ENCODE results near the gene NUCB2. TPM values are rescaled to one million over a fixed set of nuclear protein-coding genes. Genes with fewer than 3 reads are reported as not detected.

The NUCB2 gene
- total and polyA plus RNA-seq, 2 of the 13 experiments (the other 11 are each of a cell fraction or from before 2014, with no cell fraction given): 54.2 to 82.4 TPM

DNA sequence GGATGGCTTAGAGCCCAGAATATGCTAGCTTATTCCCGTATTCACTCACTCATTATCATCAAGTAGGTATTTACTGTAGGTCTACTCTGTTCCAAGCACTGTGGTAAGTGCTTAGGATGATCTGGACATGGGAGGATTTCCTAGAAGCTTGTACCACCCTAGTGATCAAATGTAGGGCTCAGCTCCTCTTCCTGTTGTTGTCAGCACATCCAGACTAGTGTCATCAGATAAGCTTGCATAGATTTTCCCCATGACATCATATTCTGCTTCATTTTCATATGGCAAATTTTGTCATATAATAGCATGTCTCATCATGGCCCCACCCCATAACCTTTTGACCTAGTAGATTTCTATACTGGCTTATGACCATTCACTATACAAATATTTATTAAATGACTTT is 19.3 kb upstream of the NUCB2 start:
- BruUV-seq (replicated peaks): no TSS peak
- no peak for TF ChIP-seq ZNF773 (CRISPR knock-in tag; IDR thresholded peaks at IDR 0.05; ENCODE audit: borderline replicate concordance)
- peak; percentile 40; the same call in 1 of the 2 replicates for TF ChIP-seq ZBTB21 (CRISPR knock-in tag; IDR thresholded peaks at IDR 0.05)
- no peak for TF ChIP-seq ZBTB42 (CRISPR knock-in tag; IDR thresholded peaks at IDR 0.05)
- TF ChIP-seq CREB1 (IDR thresholded peaks at IDR 0.05): peak; percentile 58
- no peak for TF ChIP-seq CREB1 (CRISPR knock-in tag; IDR thresholded peaks at IDR 0.05)
- TF ChIP-seq FOSL1 (CRISPR knock-in tag; IDR thresholded peaks at IDR 0.05; ENCODE audit: borderline replicate concordance): no peak
- TF ChIP-seq ZNF713 (CRISPR knock-in tag; IDR thresholded peaks at IDR 0.05): no peak
- no peak for TF ChIP-seq TRIM22 (IDR thresholded peaks at IDR 0.05)
- TF ChIP-seq MLX (CRISPR knock-in tag; IDR thresholded peaks at IDR 0.05): no peak
- TF ChIP-seq, protein P1, sequence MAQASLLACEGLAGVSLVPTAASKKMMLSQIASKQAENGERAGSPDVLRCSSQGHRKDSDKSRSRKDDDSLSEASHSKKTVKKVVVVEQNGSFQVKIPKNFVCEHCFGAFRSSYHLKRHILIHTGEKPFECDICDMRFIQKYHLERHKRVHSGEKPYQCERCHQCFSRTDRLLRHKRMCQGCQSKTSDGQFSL (CRISPR knock-in tag; IDR thresholded peaks at IDR 0.05): no peak
- 0 out of 2 replicates have a peak, but pooled peaks have one; percentile 12 for TF ChIP-seq ATF7 (IDR thresholded peaks at IDR 0.05)
- TF ChIP-seq ATF7 (CRISPR knock-in tag; IDR thresholded peaks at IDR 0.05): no peak
- 20% methylated on average over 1 of the region's 1 CpG for WGBS (ENCODE audit: low lambda C conversion rate)
- POLR2A ChIA-PET: no interaction called here
- H3K27me3 ChIP-seq (ENCODE audit: control insufficient read depth in 1 of 2, insufficient read depth in 2 of 2, low read length in 2 of 2): no peaks in the 10 kb centered on the region; a peak in 1 of 5 replicates
- no peak overlapping the region for H3K4me3 ChIP-seq (replicated peaks in 1 of 3; ENCODE audit: insufficient read depth in 1 of 3, low read depth in 2 of 3, low read length in 3 of 3)
- DNase-seq (ENCODE audit: low spot score) (no peak), FAIRE-seq (no peak), ATAC-seq (no peak; the same call in 2 of the 3 replicates)
- no peak overlapping the region for H3K27ac ChIP-seq (ENCODE audit: extremely low read length, insufficient read depth, low read length)
- no peaks in the 10 kb centered on the region for H4K20me1 ChIP-seq (ENCODE audit: insufficient read depth, low read length)
- no peaks in the 10 kb centered on the region for H3K79me2 ChIP-seq (ENCODE audit: insufficient read depth, low read length)
- H3K9me3 ChIP-seq (ENCODE audit: low read length): no peaks in the 10 kb centered on the region
- no peak overlapping the region for H3K9ac ChIP-seq (ENCODE audit: insufficient read depth, low read depth, low read length)
- H3K36me3 ChIP-seq (replicated peaks in 1 of 2; ENCODE audit: control insufficient read depth in 1 of 2, insufficient read depth in 2 of 2, low read length in 2 of 2): no peaks in the 10 kb centered on the region
- CTCF ChIA-PET (ENCODE audit: low intra/inter-chr PET ratio, low total read pairs): no interaction called here
- intact Hi-C loops (cut with micrococcal nuclease; ENCODE audit: unreplicated experiment): no loop called here
- H3K4me2 ChIP-seq (ENCODE audit: low read depth, low read length): 0 out of 2 replicates have a peak overlapping the region, but pooled peaks have one; percentile 39
- peaks cover 23% of the 10 kb centered on the region for H3K4me1 ChIP-seq (ENCODE audit: insufficient read depth, low read length)
- peak overlapping the region; percentile 63 for H2AFZ ChIP-seq (ENCODE audit: low read length)
- in situ Hi-C loops (cut with HindIII; ENCODE audit: extremely low pct_ligation_motif_present, low pct_unique_long_range_greater_than_20kb): loop anchor here (25.0 kb wide), 1 partner anchor 145 kb away; no protein-coding TSS in a partner anchor
